Loucy (cell line): Measurements from ENCODE around the gene MFAP3L.
"Not testable (repeated sequence)": the region's sequence is repeated elsewhere in the genome, so short reads cannot be mapped to it uniquely, and the experiment has no call there.

Source experiments
- H2AFZ ChIP-seq: fragments of 200-600 bp; sonication (generic); 2 replicates; pipeline ENCODE4 v1.6.0; 2016; ENCODE audit warnings: antibody characterized with exemption, mild to moderate bottlenecking, low read length, moderate library complexity
- H3F3A ChIP-seq: fragments of 200-600 bp; 2 replicates; pipeline ENCODE4 v1.6.0; 2016; ENCODE audit warnings: antibody characterized with exemption, low read depth, mild to moderate bottlenecking
- H3K27me3 ChIP-seq: fragments of 200-600 bp; sonication (generic); 2 replicates; pipeline ENCODE4 v1.6.1; 2014; ENCODE audit warnings: low read length, mild to moderate bottlenecking; ENCODE audit not compliant: insufficient read depth, poor library complexity, severe bottlenecking
- H3K36me3 ChIP-seq: fragments of 200-600 bp; sonication (generic); 2 replicates; pipeline ENCODE4 v1.6.1; 2016; ENCODE audit warnings: low read length; ENCODE audit not compliant: insufficient read depth
- H3K4me1 ChIP-seq: fragments of 200-600 bp; sonication (generic); 2 replicates; pipeline ENCODE4 v1.5.1; 2014; ENCODE audit warnings: low read length, mild to moderate bottlenecking; ENCODE audit not compliant: insufficient read depth, poor library complexity, severe bottlenecking
- H3K4me2 ChIP-seq: fragments of 200-600 bp; sonication (generic); 2 replicates; pipeline ENCODE4 v1.6.0; 2014; ENCODE audit warnings: antibody characterized with exemption, low read length, low read depth, mild to moderate bottlenecking; ENCODE audit not compliant: poor library complexity, severe bottlenecking
- H3K4me3 ChIP-seq: fragments of 200-600 bp; sonication (generic); 2 replicates; pipeline ENCODE4 v1.5.1; 2014; ENCODE audit warnings: low read length, mild to moderate bottlenecking, mixed read lengths; ENCODE audit not compliant: poor library complexity, severe bottlenecking
- H3K79me2 ChIP-seq: fragments of 200-600 bp; sonication (generic); 2 replicates; pipeline ENCODE4 v1.6.1; 2014; ENCODE audit warnings: low read length; ENCODE audit not compliant: insufficient read depth
- H3K9ac ChIP-seq: fragments of 200-600 bp; sonication (generic); 2 replicates; pipeline ENCODE4 v1.6.0; 2014; ENCODE audit warnings: mild to moderate bottlenecking, low read depth, low read length, moderate library complexity; ENCODE audit not compliant: poor library complexity, severe bottlenecking
- H3K9me2 ChIP-seq: fragments of 200-600 bp; sonication (generic); replicated peaks from 2 replicates; pipeline ENCODE4 v1.6.1; 2016; ENCODE audit warnings: low read depth, low read length, mixed read lengths
- H3K9me3 ChIP-seq: fragments of 200-600 bp; sonication (generic); 2 replicates; pipeline ENCODE4 v1.6.1; 2014; ENCODE audit warnings: mild to moderate bottlenecking, antibody characterized with exemption, low read length, low read depth; ENCODE audit not compliant: insufficient read depth
- H4K20me1 ChIP-seq: fragments of 200-600 bp; sonication (generic); 2 replicates; pipeline ENCODE4 v1.6.0; 2014; ENCODE audit warnings: antibody characterized with exemption, low read length, mild to moderate bottlenecking; ENCODE audit not compliant: insufficient read depth, poor library complexity, severe bottlenecking
- EZH2phosphoT487 ChIP-seq: fragments of 200-600 bp; IDR thresholded peaks from 2 replicates; pipeline ENCODE4 v1.6.1; 2018; ENCODE audit warnings: antibody characterized with exemption, mild to moderate bottlenecking, moderate library complexity, borderline replicate concordance
- TF ChIP-seq, protein P1 (sequence below): fragments of 200-600 bp; sonication (generic); conservative IDR thresholded peaks from 2 replicates; pipeline ENCODE4 v1.5.1; 2014; ENCODE audit warnings: mild to moderate bottlenecking, antibody characterized with exemption, low read length

Gene MFAP3L

DNA sequence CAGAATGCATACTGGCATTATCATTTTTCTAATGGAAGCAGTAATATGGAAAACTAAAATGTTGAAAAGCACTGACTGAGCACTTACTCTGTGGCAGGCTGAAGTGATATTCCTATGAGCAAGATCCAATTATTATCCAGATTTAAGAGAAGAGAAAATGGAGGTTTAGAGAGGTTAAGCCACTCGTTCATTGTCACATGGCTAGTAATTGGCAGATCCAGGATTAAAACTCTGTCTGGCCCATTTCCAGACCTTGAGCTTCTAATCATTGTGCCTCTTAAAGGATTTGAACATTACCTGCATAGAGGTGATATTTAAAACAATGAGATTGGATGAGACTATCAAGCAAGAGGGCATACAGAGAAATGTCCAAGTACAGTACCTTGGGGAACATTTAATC, 80.6 kb downstream of the MFAP3L start:
- Histone ChIP-seq H3K36me3 (no peaks in the 10 kb centered on the region), H3K9me2 (no peaks in the 10 kb centered on the region), H3K27me3 (no peaks in the 10 kb centered on the region), H4K20me1 (no peaks in the 10 kb centered on the region), H3K4me1 (no peaks in the 10 kb centered on the region), H3K4me3 (no peak overlapping the region), H2AFZ (no peak overlapping the region), H3K9me3 (no peaks in the 10 kb centered on the region), H3K79me2 (no peaks in the 10 kb centered on the region), H3K9ac (no peak overlapping the region), H3K4me2 (no peak overlapping the region), H3F3A (no peaks in the 10 kb centered on the region)
- TF ChIP-seq EZH2phosphoT487, result no peak
- TF ChIP-seq, protein P1, sequence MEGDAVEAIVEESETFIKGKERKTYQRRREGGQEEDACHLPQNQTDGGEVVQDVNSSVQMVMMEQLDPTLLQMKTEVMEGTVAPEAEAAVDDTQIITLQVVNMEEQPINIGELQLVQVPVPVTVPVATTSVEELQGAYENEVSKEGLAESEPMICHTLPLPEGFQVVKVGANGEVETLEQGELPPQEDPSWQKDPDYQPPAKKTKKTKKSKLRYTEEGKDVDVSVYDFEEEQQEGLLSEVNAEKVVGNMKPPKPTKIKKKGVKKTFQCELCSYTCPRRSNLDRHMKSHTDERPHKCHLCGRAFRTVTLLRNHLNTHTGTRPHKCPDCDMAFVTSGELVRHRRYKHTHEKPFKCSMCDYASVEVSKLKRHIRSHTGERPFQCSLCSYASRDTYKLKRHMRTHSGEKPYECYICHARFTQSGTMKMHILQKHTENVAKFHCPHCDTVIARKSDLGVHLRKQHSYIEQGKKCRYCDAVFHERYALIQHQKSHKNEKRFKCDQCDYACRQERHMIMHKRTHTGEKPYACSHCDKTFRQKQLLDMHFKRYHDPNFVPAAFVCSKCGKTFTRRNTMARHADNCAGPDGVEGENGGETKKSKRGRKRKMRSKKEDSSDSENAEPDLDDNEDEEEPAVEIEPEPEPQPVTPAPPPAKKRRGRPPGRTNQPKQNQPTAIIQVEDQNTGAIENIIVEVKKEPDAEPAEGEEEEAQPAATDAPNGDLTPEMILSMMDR, result no peak

DNA sequence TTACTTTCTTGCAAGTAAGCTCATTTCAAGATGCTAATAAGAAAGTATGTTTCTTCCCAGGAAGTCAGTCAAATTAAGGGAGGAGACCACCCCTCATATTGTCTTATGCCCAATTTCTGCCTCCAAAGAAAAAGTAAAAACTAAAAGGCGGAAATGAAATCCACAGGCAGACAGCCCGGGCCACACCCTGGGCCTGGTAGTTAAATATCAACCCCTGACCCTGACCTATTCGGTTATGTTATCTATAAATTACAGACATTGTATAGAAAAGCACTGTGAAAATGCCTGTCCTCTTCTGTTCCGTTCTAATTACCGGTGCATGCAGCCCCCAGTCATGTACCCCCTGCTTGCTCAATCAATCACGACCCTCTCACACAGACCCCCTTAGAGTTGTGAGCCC, 82.6 kb downstream of the MFAP3L start:
- not testable (repeated sequence) for H3K4me1 ChIP-seq, H3K27me3 ChIP-seq, H3K9me3 ChIP-seq, H3K9me2 ChIP-seq, H3K4me3 ChIP-seq, H2AFZ ChIP-seq, H3K36me3 ChIP-seq, H3K4me2 ChIP-seq, H4K20me1 ChIP-seq, H3F3A ChIP-seq, H3K79me2 ChIP-seq, H3K9ac ChIP-seq

DNA sequence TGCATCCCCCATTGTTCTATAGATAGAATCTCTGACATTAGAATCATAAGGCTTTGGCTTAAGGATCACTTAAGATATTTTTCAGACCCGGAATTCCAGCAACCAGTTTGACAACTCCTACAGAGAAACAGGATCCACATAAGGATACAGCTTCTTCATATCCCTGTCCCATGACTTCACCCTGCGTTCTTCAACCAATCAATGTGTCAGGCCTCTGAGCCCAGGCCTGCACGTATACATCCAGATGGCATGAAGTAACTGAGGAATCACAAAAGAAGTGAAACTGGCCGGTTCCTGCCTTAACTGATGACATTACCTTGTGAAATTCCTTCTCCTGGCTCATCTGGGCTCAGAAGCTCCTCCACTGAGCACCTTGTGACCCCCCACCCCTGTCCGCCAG, 85.1 kb downstream of the MFAP3L start:
- Histone ChIP-seq H3K4me1 (no peaks in the 10 kb centered on the region), H2AFZ (no peak overlapping the region), H3K36me3 (no peaks in the 10 kb centered on the region), H3K9me2 (no peaks in the 10 kb centered on the region), H4K20me1 (no peaks in the 10 kb centered on the region), H3K4me3 (no peak overlapping the region), H3K27me3 (no peaks in the 10 kb centered on the region), H3K9ac (no peak overlapping the region), H3K79me2 (no peaks in the 10 kb centered on the region), H3K9me3 (no peaks in the 10 kb centered on the region), H3K4me2 (no peak overlapping the region), H3F3A (no peaks in the 10 kb centered on the region)
- TF ChIP-seq, protein P1, result no peak
- no peak for TF ChIP-seq EZH2phosphoT487

DNA sequence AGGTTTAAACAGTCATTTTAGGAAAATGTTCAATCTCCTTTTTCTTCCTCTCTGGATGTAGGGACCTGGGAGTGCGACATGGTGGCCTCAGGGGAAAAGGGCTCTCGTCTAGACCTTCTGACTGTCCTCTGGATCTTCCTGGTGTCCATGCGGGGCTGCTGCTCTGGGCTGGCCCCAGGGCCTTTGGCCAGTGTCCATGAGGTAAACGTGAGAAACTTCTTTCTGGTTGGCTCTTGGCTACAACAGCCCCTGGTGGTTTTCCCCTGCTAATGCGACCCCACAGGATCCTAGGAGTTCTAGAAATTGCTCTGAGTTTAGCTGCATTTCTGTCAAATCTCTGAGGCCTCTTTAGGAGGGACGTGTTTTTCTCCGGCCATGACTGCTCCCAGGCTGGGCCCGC, 85.7 kb downstream of the MFAP3L start:
- H3F3A ChIP-seq, result no peaks in the 10 kb centered on the region
- H3K36me3 ChIP-seq, result no peaks in the 10 kb centered on the region
- no peak overlapping the region for H3K4me2 ChIP-seq
- no peaks in the 10 kb centered on the region for H3K4me1 ChIP-seq
- H2AFZ ChIP-seq, result no peak overlapping the region
- TF ChIP-seq, protein P1, result no peak
- no peak for TF ChIP-seq EZH2phosphoT487
- H3K4me3 ChIP-seq, result no peak overlapping the region
- H3K9me2 ChIP-seq, result no peaks in the 10 kb centered on the region
- H3K79me2 ChIP-seq, result no peaks in the 10 kb centered on the region
- no peak overlapping the region for H3K9ac ChIP-seq
- H3K9me3 ChIP-seq, result no peaks in the 10 kb centered on the region
- no peaks in the 10 kb centered on the region for H4K20me1 ChIP-seq
- no peaks in the 10 kb centered on the region for H3K27me3 ChIP-seq
